Prostate gland (tissue), 2 donors: ENCODE data around the gene LGALS4.

ENCODE experiments used
- CTCF ChIP-seq, 4 experiments: fragments of 200-600 bp in 2 of 4; fragments of 450-650 bp in 2 of 4; sonication (generic) in 2 of 4; IDR thresholded peaks; 1 replicate in 3 of 4; 2 replicates in 1 of 4; pipeline ENCODE4 v1.5.1; 2016 to 2019; ENCODE audit warnings: antibody characterized with exemption in 4 of 4, mild to moderate bottlenecking in 2 of 4, moderate library complexity in 2 of 4
- POLR2A ChIP-seq: fragments of 450-650 bp; IDR thresholded peaks from one replicate; pipeline ENCODE4 v1.6.1; 2016; ENCODE audit warnings: antibody characterized with exemption, mild to moderate bottlenecking
- POLR2AphosphoS5 ChIP-seq: sonication (generic); formaldehyde crosslinking; IDR thresholded peaks from one replicate; pipeline ENCODE4 v1.6.1; 2017; ENCODE audit warnings: antibody characterized with exemption

- no peak for TF ChIP-seq POLR2A
- no peak for TF ChIP-seq CTCF (IDR thresholded peaks at IDR 0.05)
- no peak for TF ChIP-seq POLR2AphosphoS5
Observed at GRCh38 chr19:38799104-38799503, 13.6 kb downstream of the LGALS4 start.
